HG03342 (cell line): Measurements from ENCODE around the gene BCO2.
"Not testable (repeated sequence)": the region's sequence is repeated elsewhere in the genome, so short reads cannot be mapped to it uniquely, and the experiment has no call there.

Source experiments
- ATAC-seq: cut with Tn5 transposase; IDR thresholded peaks from one replicate; pipeline ENCODE4 v1.9.1; 2021; ENCODE audit warnings: mild to moderate bottlenecking, moderate library complexity; ENCODE audit not compliant: unreplicated experiment

Gene BCO2

DNA sequence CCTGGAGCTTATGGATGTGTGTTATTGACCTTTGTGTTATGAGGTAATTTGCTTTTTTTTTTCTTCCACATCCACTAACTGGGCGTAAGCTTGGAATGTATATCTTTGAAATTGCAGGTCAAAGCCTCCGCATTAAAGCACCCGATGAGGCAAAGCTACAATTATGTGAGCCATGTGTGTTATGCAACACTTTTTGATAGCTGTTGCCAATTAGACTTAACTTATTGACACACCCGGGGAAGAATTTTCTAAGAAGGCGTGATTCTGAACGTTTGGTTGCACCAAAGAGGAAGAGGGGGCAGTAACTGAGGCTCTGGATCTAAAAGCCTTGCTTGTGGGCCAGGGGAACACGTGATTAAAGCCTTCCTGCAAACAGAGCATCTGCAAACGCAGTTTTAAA lies 8.8 kb upstream of the BCO2 start:
- ATAC-seq: no peak

DNA sequence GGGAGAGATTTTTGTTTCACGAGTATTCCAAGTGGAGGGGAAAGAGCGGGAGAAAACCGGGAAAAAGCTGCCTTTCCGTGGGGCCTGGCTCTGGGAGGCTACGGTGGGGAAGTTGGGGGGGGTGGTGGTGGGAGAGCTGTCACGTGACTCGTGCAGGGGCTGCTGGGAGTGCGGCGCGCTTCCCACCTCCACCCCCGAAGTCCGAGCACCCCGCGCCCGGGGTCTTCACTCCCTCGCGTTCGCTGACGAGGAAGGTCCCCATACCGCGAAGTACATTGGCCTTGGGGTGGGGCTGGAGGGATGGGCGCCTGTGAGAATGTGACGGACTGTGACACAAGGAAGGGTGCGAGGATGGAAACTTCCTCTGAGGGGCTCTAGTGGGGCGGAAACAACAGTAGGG lies 8.2 kb upstream of the BCO2 start, which contains the start of gene TEX12:
Gene TEX12, plus strand, starts transcription at position 228 of the 400 bp plus-strand sequence. CDS start 1,897 bp downstream, outside the sequence.
- ATAC-seq: no peak

DNA sequence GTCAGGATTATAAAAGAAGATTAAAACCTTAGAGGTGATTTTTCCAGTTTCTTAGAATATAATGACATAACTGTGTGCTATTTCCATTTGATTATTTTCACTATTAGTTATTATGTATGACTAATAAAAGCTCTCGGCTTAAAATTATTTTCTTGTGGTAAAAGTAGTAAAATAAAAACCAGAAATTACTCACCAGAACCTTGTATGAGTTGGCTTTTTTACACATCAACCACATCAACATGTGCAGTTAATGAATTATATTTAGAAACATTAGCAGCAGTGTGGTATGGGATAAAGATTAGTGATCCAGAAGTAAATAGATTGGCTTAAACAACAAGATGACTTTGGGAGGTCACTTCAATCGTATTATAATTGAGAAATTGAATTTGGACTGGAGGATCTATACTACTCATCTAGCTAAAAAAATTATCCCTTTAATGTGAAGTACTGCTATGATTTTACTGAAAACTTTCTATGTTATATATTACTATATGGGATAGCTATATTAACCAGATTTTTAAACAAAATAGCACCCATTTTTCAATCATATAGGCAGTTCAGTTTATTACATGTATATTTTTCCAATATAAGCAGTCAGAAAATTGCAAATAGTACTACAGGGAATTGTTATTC lies 2.8 kb upstream of the BCO2 start:
- ATAC-seq: peak; percentile 67

DNA sequence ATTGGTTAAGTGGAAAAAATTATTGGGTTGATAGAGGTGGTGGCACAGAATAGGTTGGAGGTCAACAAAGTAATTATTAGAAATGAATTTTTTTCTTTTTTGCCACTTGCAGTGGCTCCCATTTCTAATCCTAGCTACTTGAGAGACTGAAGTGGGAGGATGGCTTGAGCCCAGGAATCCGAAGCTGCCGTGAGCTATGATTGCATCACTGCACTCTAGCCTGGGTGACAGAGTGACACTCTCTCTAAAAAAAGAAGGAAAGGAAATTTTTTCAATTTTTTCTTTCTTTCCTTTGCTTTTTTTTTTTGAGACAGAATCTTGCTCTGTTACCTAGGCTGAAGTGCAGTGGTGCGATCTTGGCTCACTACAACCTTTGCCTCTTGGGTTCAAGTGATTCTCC lies 2.2 kb upstream of the BCO2 start:
- no peak for ATAC-seq

DNA sequence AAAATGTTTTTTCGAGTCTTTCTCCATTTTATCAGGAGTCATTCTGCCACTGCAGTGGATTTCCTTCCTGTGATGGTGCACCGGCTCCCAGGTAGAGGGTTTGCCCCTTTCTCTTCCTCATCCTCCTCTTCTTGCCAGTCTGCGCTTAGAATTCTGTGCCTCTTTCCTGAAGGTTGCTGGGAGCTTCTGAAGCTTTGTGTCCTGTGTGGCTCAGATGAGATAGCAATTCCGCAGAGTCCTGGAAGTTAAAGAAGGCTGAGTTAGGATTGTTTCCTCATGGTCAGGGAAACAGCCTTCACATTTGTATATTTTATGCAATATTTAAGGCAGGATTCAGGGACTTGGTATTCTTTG lies 264 bp downstream of the BCO2 start:
- no peak for ATAC-seq

DNA sequence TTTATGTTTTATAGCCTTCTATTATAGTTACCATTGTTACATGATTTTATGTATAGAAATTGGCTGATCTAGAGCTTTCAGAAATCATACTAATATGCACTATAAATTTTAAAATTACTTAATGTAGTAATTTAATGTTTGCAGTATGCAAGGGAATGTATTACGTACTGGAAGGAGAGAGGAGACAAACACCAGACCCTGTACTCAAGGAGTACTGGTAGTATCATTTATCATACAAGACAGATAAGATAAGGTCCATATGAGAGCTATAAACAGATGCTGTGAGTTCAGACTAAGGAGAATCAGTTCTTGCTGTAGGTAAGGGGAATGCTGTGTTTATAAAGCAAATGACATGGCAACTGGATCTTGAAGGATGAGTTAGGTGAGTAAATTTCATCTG lies 765 bp downstream of the BCO2 start:
- ATAC-seq: no peak

DNA sequence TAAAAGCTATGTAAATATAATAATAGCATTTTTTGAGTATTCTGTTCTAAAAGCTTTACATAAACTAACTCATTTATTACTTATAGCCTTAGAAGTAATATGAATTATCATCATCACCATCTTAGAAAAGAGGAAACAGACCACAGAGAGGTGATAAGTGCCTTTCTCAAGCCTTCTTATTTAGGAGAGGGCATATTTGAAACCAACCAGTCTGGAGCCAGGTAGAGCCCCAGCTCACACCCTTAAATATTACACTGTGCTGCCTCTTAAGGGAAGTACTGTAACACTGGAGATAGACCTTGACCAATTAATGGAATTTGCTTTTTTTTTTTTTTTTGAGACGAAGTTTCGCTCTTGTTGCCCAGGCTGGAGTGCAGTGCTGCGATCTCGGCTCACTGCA lies 2.3 kb downstream of the BCO2 start:
- no peak for ATAC-seq

DNA sequence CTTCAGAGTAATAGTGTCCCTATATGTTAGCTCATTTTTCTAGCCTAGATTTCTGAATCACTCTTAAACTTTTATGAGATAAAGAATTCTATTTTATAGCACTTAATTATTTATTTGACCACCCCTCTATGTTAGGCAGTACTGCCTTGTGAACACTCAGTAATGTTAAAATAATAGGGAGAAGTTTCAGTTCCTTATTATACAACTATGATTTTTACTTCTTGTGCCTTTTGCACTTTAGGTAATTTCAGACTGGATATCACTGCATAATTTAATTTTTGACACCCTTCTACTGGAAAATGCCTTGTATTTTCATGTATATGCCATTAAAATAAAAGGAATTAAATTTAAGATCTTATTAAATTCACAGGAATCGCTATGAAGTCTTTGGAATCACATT lies 3.1 kb downstream of the BCO2 start:
- ATAC-seq: no peak

DNA sequence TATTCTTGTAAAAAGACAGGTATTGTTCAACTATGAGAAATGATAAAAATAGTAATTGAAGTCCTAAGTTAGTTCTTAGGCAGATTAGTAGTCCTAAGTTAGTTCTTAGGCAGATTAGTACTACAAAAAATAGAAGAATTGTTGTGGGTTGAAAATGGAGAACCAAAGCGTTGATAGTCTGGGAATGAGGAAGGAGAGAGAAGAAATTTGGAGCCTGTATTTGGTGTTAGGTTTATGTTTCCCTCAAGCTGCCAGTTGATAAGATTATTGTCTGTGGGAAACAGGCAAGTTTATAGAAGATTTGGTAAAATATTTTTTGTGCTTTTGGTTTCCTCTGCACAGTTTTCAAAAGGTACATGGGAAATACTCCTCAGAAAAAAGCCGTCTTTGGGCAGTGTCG lies 3.6 kb downstream of the BCO2 start:
- ATAC-seq: no peak

DNA sequence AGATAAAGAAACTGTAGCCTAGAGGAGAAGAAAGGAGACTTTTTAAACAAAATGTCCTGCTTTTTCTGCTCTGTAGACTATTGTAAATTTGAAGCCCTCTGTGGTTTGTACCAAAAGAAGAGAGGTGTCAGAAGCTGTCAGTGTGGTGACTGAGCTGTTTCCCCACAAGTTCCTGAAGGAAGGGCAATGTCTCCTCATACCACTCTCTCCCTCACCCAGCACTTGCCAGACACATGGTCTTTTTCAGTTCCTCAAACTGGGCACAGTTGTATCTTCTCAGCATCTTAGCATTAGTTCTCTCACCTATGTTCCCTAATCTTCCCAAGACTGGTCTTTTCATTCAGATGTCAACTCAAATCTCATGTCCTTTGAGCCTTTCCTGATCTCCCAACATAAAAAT lies 4.3 kb downstream of the BCO2 start:
- ATAC-seq: peak; percentile 47

DNA sequence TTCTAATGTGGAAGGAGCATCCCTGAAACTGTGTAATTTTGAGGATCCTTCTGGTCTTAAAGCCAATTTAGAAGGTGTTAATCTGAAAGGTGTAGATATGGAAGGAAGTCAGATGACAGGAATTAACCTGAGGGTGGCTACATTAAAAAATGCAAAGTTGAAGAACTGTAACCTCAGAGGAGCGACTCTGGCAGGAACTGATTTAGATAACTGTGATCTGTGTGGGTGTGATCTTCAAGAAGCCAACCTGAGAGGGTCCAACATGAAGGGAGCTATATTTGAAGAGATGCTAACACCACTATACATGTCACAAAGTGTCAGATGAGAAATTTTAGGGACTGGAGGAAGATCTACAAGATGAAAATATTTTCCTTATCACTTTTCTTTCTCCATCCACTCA lies 7.6 kb downstream of the BCO2 start:
- no peak for ATAC-seq

DNA sequence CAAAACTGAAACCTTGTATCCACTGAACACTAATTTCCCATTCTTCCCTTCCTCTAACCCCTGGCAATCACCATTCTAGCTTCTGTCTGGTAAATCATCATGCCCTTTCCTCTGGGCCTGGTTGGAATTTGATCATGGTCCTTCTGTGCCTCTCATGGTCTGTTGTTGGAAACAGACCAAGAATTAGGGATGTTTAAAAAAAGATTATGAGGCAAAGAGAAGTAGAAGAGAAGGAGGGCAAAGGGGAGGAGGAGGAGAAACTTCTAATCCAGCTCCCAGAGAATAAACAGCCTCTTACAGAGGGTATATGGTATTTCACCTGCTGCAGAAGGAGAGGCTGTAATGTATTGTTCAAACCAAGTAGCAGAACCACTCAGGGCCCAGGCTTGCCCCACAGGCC lies 10.6 kb downstream of the BCO2 start:
- ATAC-seq: no peak

DNA sequence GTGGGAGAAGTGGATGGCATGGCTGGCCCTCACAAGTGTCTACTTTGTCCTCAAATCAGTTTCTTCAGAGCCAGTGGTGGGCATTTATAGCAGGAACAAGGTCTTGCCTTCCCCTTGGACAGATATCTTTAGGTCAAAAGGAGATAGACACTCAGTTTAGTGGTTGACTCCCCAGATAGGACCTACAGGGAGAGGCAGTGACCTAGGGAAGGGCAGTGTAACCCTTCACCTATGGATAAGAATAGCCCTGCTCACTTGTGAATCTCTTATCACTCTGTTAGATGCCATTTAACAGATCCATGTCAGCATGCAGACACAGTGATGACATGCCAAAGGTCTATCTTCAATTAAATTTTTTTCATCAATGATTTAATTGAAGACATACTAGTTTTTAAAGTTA lies 11.0 kb downstream of the BCO2 start:
- ATAC-seq: no peak

DNA sequence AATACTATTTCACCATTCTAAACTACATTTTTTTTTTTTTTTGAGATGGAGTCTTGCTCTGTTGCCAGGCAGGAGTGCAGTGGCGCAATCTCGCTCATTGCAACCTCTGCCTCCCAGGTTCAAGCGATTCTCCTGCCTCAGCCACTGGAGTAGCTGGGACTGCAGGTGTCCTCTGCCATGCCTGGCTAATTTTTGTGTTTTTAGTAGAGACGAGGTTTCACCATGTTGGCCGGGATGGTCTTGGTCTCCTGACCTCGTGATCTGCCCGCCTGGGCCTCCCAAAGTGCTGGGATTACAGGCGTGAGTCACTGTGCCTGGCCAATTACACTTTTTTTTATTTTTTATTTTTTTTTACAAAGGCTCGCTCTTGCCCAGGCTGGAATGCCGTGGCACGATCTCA lies 19.8 kb downstream of the BCO2 start:
- ATAC-seq: not testable (repeated sequence)

DNA sequence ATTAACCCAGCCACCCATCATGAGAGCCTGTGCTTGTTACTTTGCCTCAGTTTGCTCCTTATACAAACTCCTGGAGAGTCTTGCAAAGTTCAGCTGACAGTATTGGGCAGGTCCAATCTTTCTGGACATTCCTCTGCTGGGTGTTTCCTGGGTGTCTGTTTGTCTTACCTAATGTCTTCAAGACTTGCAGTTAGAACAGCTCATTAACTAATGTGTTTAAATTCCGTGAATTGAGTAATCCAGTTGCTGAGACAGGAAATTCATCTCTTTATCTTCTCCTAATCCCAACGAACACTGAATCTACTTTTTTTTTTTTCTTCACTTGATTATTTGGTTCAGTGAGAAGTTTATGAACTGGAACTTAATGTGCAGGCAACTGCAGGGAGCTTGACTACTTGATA lies 20.6 kb downstream of the BCO2 start:
- no peak for ATAC-seq

DNA sequence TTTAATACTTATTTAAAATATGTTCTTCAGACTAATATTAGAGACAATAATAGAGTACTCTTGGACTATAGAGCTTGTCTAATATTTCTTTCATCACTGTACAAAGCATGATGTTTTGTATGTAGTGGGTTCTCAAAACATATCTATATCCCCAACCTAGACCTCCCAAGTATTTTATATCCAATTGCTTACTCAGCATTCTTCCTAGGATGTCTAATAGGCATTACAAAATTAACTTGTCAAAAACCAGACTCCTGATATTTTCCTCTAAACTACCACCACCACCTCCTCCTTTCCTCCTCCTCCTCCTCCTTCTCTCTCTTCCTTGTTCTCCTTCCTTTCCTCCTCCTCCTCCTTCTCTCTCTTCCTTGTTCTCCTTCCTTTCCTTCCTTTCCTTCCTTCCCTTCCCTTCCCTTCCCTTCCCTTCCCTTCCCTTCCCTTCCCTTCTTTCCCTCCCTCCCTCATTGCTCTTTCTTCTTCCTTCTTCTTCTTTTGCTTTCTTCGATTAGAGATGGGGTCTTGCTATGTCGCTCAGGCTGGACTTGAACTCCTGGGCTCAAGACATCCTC lies 21.3 kb downstream of the BCO2 start:
- ATAC-seq: no peak

DNA sequence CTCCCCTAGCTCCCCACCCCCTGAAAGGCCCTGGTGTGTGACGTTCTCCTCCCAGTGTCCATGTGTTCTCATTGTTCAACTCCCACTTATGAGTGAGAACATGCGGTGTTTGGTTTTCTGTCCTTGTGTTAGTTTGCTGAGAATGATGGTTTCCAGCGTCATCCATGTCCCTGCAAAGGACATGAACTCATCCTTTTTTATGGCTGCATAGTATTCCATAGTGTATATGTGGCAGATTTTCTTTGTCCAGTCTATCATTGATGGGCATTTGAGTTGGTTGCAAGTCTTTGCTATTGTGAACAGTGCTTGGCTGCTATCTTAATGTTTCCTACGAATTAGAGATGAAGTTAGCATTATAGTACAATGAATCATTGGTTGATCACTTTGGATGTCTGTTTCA lies 23.8 kb downstream of the BCO2 start:
- not testable (repeated sequence) for ATAC-seq

DNA sequence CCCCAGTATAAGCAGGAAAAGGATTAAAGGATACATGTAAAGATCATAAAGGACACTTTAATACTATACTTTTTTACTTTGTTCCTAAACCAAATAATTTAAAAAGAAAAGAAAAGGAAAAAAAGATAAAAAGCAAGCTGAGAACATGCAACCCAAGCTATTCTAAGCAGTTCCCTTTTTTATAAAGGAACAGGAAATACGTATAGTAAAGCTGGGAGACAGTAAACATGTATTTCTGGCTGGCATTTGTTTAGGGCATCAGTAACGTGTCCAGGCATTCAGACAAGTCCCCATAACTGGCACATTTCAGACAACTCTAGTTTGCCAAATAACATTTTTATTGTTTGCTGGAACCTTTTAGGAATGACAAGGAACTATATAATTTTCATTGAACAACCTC lies 24.9 kb downstream of the BCO2 start:
- no peak for ATAC-seq

DNA sequence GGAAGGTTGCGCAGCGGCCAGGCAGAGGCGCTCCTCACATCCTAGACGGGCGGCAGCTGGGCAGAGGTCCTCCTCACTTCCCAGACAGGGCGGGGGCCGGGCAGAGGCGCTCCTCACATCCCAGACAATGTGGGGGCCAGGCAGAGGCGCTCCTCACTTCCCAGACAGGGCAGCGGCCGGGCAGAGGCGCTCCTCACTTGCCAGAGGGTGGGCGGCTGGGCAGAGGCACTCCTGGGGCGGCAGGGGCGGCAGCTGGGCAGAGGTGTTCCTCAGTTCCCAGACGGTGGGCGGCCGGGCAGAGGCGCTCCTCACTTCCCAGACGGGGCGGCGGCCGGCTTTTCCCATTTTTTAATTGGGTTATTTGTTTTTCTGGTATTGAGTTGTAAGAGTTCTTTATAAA lies 30.8 kb downstream of the BCO2 start:
- no peak for ATAC-seq

DNA sequence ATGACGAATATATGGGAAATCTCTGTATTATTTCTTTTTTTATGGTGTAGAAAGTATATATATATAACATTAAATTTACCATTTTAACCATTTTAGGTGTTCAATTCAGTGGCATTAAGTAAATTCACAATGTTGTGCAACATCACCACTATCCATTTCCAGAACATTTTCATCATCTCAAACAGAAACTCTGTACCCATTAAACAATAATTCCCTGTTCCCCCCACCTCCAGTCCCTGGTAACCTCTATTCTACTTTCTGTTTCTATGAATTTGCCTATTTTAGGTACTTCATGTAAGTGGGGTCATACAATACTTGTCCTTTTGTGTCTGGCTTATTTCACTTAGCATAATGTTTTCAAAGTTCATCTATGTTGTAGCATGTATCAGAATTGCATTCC lies 35.6 kb downstream of the BCO2 start:
- no peak for ATAC-seq

DNA sequence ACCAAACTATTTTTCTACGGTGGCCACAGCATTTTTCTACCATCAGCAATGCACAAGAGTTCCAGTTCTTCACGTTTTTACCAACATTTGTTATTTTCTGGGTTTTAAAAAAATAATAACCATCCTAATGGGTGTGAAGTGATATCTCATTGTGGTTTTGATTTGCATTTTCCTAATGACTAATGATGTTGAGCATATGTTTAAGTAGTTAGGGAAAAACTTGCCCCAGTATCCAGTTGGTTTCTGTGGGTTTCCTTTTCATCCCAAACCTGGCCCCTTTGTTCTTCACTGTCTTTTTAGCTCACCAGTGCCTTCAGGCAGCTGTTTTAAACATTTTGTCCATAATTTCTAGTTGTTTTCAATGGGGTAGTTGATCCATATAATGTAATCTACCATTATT lies 36.2 kb downstream of the BCO2 start:
- ATAC-seq: no peak

DNA sequence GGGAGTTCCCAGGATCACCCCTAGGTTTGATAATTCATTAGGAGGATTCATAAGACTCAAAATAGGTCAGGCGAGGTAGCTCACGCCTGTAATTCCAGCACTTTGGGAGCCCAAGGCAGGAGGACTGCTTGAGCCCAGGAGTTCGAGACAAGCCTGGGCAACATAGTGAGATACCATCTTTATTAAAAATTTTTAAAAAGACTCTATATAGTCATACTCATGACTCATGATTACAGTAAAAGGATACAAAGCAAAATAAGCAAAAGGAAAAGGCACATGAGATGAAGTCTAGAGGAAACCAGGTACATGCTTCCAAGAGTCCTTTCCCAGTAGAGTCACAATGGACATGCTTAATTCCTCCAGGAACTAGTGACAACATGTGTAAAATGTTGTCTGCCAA lies 37.0 kb downstream of the BCO2 start:
- no peak for ATAC-seq

DNA sequence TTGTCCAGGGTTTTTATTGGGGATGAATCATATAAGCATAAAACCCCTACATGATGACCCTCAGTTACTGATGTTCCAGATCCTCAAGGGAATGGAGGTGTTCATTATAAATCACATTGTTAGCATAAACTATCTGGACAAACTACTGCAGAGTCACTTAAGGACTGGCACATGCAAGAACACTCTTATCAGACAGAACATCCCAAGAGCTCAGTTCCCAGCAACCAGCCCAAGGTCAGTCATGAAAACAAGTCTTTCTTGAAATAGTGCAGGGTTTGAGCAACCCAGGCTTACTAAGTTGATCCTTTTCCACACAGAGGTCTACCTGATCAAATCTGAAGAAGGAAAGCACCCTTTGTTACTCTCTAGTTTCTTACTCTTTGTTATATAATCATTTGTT lies 37.4 kb downstream of the BCO2 start:
- no peak for ATAC-seq
